Ishikawa (cell line): Measurements from ENCODE around the gene PID1.

ENCODE experiments used
- CEBPB ChIP-seq: IDR thresholded peaks from 2 replicates; pipeline ENCODE4 v1.6.1; 2012
- CREB1 ChIP-seq: IDR thresholded peaks from 2 replicates; pipeline ENCODE4 v1.6.1; 2012; ENCODE audit warnings: low read depth
- EGR1 ChIP-seq: IDR thresholded peaks from 2 replicates; pipeline ENCODE4 v1.6.1; 2012
- EP300 ChIP-seq: IDR thresholded peaks from 2 replicates; pipeline ENCODE4 v1.6.1; 2012; ENCODE audit warnings: borderline replicate concordance
- FOXM1 ChIP-seq: IDR thresholded peaks from 2 replicates; pipeline ENCODE4 v1.6.1; 2012; ENCODE audit warnings: low read depth, borderline replicate concordance
- NFIC ChIP-seq: IDR thresholded peaks from 2 replicates; pipeline ENCODE4 v1.6.1; 2012
- RAD21 ChIP-seq: IDR thresholded peaks from 2 replicates; pipeline ENCODE4 v1.6.1; 2012; ENCODE audit warnings: low read depth
- REST ChIP-seq: IDR thresholded peaks from 2 replicates; pipeline ENCODE4 v1.6.1; 2012; ENCODE audit warnings: low read depth, mild to moderate bottlenecking
- TAF1 ChIP-seq: IDR thresholded peaks from 2 replicates; pipeline ENCODE4 v1.6.1; 2012; ENCODE audit warnings: low read depth, mild to moderate bottlenecking
- TCF12 ChIP-seq: IDR thresholded peaks from 2 replicates; pipeline ENCODE4 v1.6.1; 2012; ENCODE audit warnings: low read depth
- TEAD4 ChIP-seq: IDR thresholded peaks from 2 replicates; pipeline ENCODE4 v1.6.1; 2012
- YY1 ChIP-seq: IDR thresholded peaks from 2 replicates; pipeline ENCODE4 v1.6.1; 2012; ENCODE audit warnings: low read depth
- ZBTB7A ChIP-seq: IDR thresholded peaks from 2 replicates; pipeline ENCODE4 v1.6.1; 2012; ENCODE audit warnings: low read depth
- TF ChIP-seq, protein P1 (sequence below): IDR thresholded peaks from 2 replicates; pipeline ENCODE4 v1.6.1; 2012
- TF ChIP-seq, protein P2 (sequence below): IDR thresholded peaks from 2 replicates; pipeline ENCODE4 v1.6.1; 2012

PID1 gene

DNA sequence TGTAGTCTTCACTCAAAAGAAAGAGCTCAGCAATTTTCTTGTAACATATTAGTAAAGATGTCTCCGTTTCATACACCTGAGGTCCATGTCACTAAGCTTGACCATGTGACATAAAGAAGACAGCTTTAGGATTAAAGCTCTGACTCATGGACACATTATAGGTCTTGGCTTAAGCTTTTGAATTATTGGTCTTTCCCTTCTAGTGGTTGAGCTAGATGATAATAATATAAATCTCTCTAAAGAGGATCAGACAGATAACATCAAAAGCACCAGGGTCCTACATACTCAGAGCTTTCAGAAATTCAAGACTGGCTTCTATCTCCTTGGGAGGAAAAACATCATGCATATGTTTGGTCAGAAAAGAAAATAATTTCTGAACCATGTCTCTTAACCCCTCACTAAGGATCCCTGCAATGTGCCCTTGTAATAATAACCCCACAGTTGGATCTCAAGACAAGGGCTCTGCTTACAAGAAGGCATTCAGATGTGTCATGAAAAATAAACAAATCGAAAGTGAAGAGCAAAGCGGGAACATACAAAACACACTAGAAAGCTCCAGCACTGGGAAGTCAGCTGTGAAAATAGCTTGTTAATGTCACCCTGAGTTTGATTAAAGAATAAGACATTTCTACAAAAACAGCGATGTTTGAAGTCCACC, 174.5 kb downstream of the PID1 start:
- TF ChIP-seq ZBTB7A = no peak
- no peak for TF ChIP-seq TAF1
- no peak for TF ChIP-seq NFIC
- TF ChIP-seq TEAD4 = no peak
- no peak for TF ChIP-seq CREB1
- TF ChIP-seq EGR1 = no peak
- TF ChIP-seq RAD21 = no peak
- no peak for TF ChIP-seq YY1
- no peak for TF ChIP-seq FOXM1
- TF ChIP-seq TCF12 = no peak
- TF ChIP-seq, protein P1, sequence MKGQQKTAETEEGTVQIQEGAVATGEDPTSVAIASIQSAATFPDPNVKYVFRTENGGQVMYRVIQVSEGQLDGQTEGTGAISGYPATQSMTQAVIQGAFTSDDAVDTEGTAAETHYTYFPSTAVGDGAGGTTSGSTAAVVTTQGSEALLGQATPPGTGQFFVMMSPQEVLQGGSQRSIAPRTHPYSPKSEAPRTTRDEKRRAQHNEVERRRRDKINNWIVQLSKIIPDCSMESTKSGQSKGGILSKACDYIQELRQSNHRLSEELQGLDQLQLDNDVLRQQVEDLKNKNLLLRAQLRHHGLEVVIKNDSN = no peak
- no peak for TF ChIP-seq REST
- TF ChIP-seq, protein P2, sequence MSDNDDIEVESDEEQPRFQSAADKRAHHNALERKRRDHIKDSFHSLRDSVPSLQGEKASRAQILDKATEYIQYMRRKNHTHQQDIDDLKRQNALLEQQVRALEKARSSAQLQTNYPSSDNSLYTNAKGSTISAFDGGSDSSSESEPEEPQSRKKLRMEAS = no peak
- no peak for TF ChIP-seq CEBPB
- no peak for TF ChIP-seq EP300

DNA sequence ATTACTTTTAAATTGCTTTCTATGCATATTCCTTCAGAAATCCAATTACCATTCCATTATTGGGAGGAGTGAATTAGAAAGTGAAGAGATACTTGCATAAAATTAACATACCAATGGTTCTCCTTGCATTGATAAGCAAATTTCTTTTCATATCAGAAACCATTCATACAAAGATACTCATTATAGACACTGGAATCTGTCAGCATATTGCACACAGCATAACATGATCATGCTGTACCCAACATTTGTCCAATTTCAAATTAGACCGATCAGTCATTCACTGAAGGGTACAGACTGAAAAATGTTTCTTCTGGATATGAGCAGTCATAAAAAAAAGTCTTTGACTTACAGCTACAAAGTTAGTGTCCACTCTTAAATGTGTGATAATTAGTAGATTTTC, 175.6 kb downstream of the PID1 start:
- no peak for TF ChIP-seq CREB1
- no peak for TF ChIP-seq NFIC
- TF ChIP-seq ZBTB7A = no peak
- no peak for TF ChIP-seq EP300
- TF ChIP-seq, protein P1 = no peak
- no peak for TF ChIP-seq CEBPB
- TF ChIP-seq TAF1 = no peak
- no peak for TF ChIP-seq TCF12
- no peak for TF ChIP-seq FOXM1
- TF ChIP-seq REST = no peak
- TF ChIP-seq RAD21 = no peak
- TF ChIP-seq EGR1 = no peak
- TF ChIP-seq TEAD4 = no peak
- TF ChIP-seq, protein P2 = no peak
- TF ChIP-seq YY1 = no peak

DNA sequence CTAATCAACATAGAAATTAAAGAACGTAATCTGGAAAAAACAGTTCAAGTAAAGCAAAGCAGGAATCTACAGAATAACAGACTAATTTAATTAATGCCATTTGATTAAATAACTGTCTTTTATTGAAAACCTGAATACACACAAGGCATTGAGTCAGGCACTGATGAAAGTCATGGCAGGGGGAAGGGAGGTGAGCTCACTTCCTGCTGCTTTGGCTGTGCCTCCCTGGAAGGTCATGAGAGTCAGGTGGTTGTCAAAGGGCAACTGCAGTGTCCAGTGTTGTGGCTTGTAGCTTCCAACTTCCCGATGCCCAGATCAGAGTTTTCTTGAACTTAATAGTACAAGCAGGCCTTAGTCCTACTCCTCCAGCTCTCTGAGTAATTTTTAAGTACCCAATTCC, 180.9 kb downstream of the PID1 start:
- TF ChIP-seq FOXM1 = no peak
- TF ChIP-seq YY1 = no peak

DNA sequence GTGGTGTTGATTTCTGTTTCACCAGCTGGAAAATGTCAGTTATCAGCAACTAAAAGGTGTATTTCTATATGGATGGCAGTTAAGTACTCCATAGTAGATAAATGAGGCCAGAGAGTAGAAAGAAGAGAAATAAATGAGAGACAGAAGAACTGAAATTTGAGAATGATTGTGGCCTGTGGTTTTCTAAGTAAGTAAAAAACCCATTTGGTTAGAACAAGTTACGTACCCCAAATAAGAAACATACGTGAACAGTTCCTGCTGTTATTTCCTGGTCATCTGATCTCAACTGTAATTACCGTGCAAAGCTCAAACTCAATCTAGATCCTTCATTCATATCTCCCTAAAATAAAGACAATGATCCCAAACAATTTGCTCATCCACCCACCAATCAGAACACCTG, 181.3 kb downstream of the PID1 start:
- TF ChIP-seq YY1 (no peak), ZBTB7A (no peak), EGR1 (no peak), EP300 (no peak), RAD21 (no peak), CEBPB (no peak), TEAD4 (no peak), TAF1 (no peak), CREB1 (no peak), NFIC (no peak), FOXM1 (no peak), TCF12 (no peak), REST (no peak)
- TF ChIP-seq, protein P2 = no peak
- TF ChIP-seq, protein P1 = no peak
